PC-9 (cell line): ENCODE measurements around the gene COMMD10. TPM values are rescaled to one million over a fixed set of nuclear protein-coding genes. Genes with fewer than 3 reads are reported as not detected.

Experiments
- BruUV-seq: library from RNA; stranded (reverse); fragments of 400-500 nt; replicated peaks from 2 replicates; lab custom pipeline; 2021; lab: Mats Ljungman, UMichigan
- CTCF ChIA-PET: fragments of 300-600 bp; sonication (Branson Sonifier 250); formaldehyde crosslinking; loops from one replicate; lab custom pipeline; 2022; ENCODE audit warnings: antibody characterized with exemption; lab: Charles Lee
- POLR2A ChIA-PET: fragments of 300-600 bp; sonication (Branson Sonifier 250); formaldehyde crosslinking; loops from one replicate; lab custom pipeline; 2022; ENCODE audit warnings: antibody characterized with exemption; ENCODE audit not compliant: unreplicated experiment; lab: Charles Lee
- DNase-seq, 2 experiments: peaks; one replicate each; pipeline versions ENCODE4 v3.0.0 to v3.0.0-alpha.2; 2015 to 2022; ENCODE audit warnings: mixed read lengths in 1 of 2
- H2AFZ ChIP-seq: fragments of 200-600 bp; sonication (generic); 2 replicates; pipeline ENCODE4 v1.8.1; 2017; ENCODE audit warnings: antibody characterized with exemption
- H3F3A ChIP-seq: fragments of 200-600 bp; sonication (generic); 2 replicates; pipeline ENCODE4 v1.8.1; 2017; ENCODE audit warnings: antibody characterized with exemption, mild to moderate bottlenecking, low read depth; ENCODE audit not compliant: insufficient read depth
- H3K27ac ChIP-seq: fragments of 200-600 bp; sonication (generic); 2 replicates; pipeline ENCODE4 v1.6.1; 2016; ENCODE audit warnings: mixed run types
- H3K27me3 ChIP-seq: fragments of 200-600 bp; sonication (generic); 2 replicates; pipeline ENCODE4 v1.6.1; 2016; ENCODE audit warnings: low read depth, mixed run types; ENCODE audit not compliant: insufficient read depth
- H3K36me3 ChIP-seq: fragments of 200-600 bp; sonication (generic); 2 replicates; pipeline ENCODE4 v1.6.1; 2016; ENCODE audit warnings: low read depth, mixed run types
- H3K4me1 ChIP-seq: fragments of 200-600 bp; sonication (generic); replicated peaks from 2 replicates; pipeline ENCODE4 v1.6.1; 2016; ENCODE audit warnings: mixed run types; ENCODE audit not compliant: insufficient read depth
- H3K4me2 ChIP-seq: fragments of 200-600 bp; sonication (generic); 2 replicates; pipeline ENCODE4 v1.6.1; 2017; ENCODE audit warnings: mixed run types
- H3K4me3 ChIP-seq: fragments of 200-600 bp; sonication (generic); 2 replicates; pipeline ENCODE4 v1.6.1; 2016; ENCODE audit warnings: mixed run types
- H3K79me2 ChIP-seq: fragments of 200-600 bp; sonication (generic); 2 replicates; pipeline ENCODE4 v1.6.1; 2017; ENCODE audit warnings: low read depth, mixed run types
- H3K9me2 ChIP-seq: fragments of 200-600 bp; sonication (generic); 2 replicates; pipeline ENCODE4 v1.8.1; 2017; ENCODE audit warnings: mild to moderate bottlenecking; ENCODE audit not compliant: insufficient read depth
- H3K9me3 ChIP-seq: fragments of 200-600 bp; sonication (generic); 2 replicates; pipeline ENCODE4 v1.8.1; 2016; ENCODE audit warnings: low read depth; ENCODE audit not compliant: insufficient read depth
- H4K20me1 ChIP-seq: fragments of 200-600 bp; sonication (generic); 2 replicates; pipeline ENCODE4 v1.8.1; 2017; ENCODE audit not compliant: insufficient read depth
- CTCF ChIP-seq: fragments of 200-600 bp; sonication (generic); conservative IDR thresholded peaks from 2 replicates; pipeline ENCODE4 v1.6.1; 2017; ENCODE audit warnings: mixed run types, antibody characterized with exemption, mild to moderate bottlenecking, moderate library complexity
- EZH2 ChIP-seq: fragments of 200-600 bp; sonication (generic); IDR thresholded peaks from 2 replicates; pipeline ENCODE4 v1.8.0; 2017; ENCODE audit warnings: antibody characterized with exemption, low read depth
- intact Hi-C: fragments of 100-400 bp; cut with micrococcal nuclease; formaldehyde crosslinking; loops from one replicate; pipeline ENCODE4 v1.10.0; 2022; ENCODE audit not compliant: unreplicated experiment
- total RNA-seq: library from RNA; stranded (reverse); gene quantifications from 2 replicates; pipeline ENCODE4 v1.2.3, GENCODE V29; 2021

COMMD10 gene
- total RNA-seq, 1 experiment from 2014 or later: 17.9 TPM

GRCh38 chr5:116216246-116216645 lies 131.4 kb downstream of the COMMD10 start:
- no peaks in the 10 kb centered on the region for H3K36me3 ChIP-seq
- no TSS peak for BruUV-seq
- DNase-seq: no peak
- TF ChIP-seq CTCF (no peak), EZH2 (no peak)
- H3F3A ChIP-seq: no peaks in the 10 kb centered on the region
- H3K9me2 ChIP-seq: no peaks in the 10 kb centered on the region
- ChIA-PET POLR2A (no interaction called here), CTCF (no interaction called here)
- no peak overlapping the region for H3K27ac ChIP-seq
- no peaks in the 10 kb centered on the region for H4K20me1 ChIP-seq
- no peaks in the 10 kb centered on the region for H3K27me3 ChIP-seq
- intact Hi-C loops: no loop called here
- H3K4me1 ChIP-seq: no peaks in the 10 kb centered on the region
- no peak overlapping the region for H3K4me2 ChIP-seq
- no peaks in the 10 kb centered on the region for H3K79me2 ChIP-seq
- no peak overlapping the region for H3K4me3 ChIP-seq
- H3K9me3 ChIP-seq: no peaks in the 10 kb centered on the region
- no peak overlapping the region for H2AFZ ChIP-seq

DNA sequence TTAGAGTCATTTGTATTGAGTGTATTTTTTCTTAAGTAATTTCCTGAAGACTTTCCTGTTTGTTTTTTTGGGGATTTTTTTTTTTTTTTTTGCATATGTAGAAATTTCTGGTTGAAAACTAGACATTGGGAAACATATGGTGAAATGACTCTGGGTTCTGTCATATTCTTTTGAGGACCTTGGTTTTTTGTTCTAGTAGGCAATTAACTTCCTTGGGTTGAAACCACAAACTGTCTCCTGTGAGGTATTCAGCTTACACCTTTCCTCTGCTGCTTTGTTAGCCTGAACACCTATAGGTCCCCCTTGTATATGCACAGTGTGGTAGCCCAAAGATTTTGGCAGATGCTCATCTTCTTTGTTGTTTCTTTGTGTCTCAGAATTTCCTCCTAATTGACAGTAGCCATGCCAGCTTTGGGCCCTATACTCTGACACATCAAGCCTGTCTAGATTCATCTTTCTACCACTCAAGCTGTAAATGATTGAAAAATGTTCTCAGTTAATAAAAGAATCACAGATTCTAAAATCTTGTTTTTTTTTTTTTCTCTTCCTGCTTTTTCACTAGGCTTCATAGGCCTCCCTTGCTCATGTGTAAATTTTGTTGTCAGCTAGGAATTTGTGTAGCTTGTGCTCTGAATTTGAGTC lies 140.6 kb downstream of the COMMD10 start:
- no peaks in the 10 kb centered on the region for H3K4me1 ChIP-seq
- no peaks in the 10 kb centered on the region for H3K9me3 ChIP-seq
- no peaks in the 10 kb centered on the region for H4K20me1 ChIP-seq
- no peak overlapping the region for H2AFZ ChIP-seq
- H3K27ac ChIP-seq: no peak overlapping the region
- POLR2A ChIA-PET: no interaction called here
- no TSS peak for BruUV-seq
- DNase-seq: no peak
- no peak overlapping the region for H3K4me2 ChIP-seq
- CTCF ChIA-PET: no interaction called here
- TF ChIP-seq EZH2 (no peak), CTCF (no peak)
- H3K79me2 ChIP-seq: no peaks in the 10 kb centered on the region
- H3F3A ChIP-seq: no peaks in the 10 kb centered on the region
- H3K36me3 ChIP-seq: no peaks in the 10 kb centered on the region
- no peaks in the 10 kb centered on the region for H3K27me3 ChIP-seq
- no peak overlapping the region for H3K4me3 ChIP-seq
- intact Hi-C loops: no loop called here
- no peaks in the 10 kb centered on the region for H3K9me2 ChIP-seq

- Histone ChIP-seq H3K4me3 (no peak overlapping the region), H3K4me2 (no peak overlapping the region), H3K79me2 (no peaks in the 10 kb centered on the region), H3K27ac (no peak overlapping the region), H3K27me3 (no peaks in the 10 kb centered on the region), H3K36me3 (no peaks in the 10 kb centered on the region), H3K9me2 (no peaks in the 10 kb centered on the region), H2AFZ (no peak overlapping the region), H3K4me1 (no peaks in the 10 kb centered on the region), H3K9me3 (no peaks in the 10 kb centered on the region), H3F3A (no peaks in the 10 kb centered on the region), H4K20me1 (no peaks in the 10 kb centered on the region)
- intact Hi-C loops: no loop called here
- TF ChIP-seq EZH2 (no peak), CTCF (no peak)
- ChIA-PET POLR2A (no interaction called here), CTCF (no interaction called here)
- no peak for DNase-seq
- no TSS peak for BruUV-seq
These were observed 144.4 kb downstream of the COMMD10 start for GRCh38 chr5:116229131-116229689.
